Endothelial cell of umbilical vein (primary cell): Measurements from ENCODE around the gene CFAP141.

Source experiments
- EZH2 ChIP-seq: IDR thresholded peaks from 2 replicates; pipeline ENCODE4 v1.6.1; 2012; ENCODE audit warnings: borderline replicate concordance, low read depth, mild to moderate bottlenecking, moderate library complexity, low read length, inconsistent platforms; ENCODE audit not compliant: severe bottlenecking
- POLR2A ChIP-seq: IDR thresholded peaks from 2 replicates; pipeline ENCODE4 v1.6.1; 2012; ENCODE audit warnings: low read depth, mild to moderate bottlenecking, control low read depth, low read length
- TF ChIP-seq, protein P1 (sequence below), 2 donors: IDR thresholded peaks; 1 replicate in 1 of 2; 2 replicates in 1 of 2; pipeline ENCODE4 v1.5.1; 2011; ENCODE audit warnings: low read length in 2 of 2, mild to moderate bottlenecking in 2 of 2, moderate library complexity in 2 of 2, control low read depth in 1 of 2, inconsistent platforms in 1 of 2, low read depth in 1 of 2; ENCODE audit not compliant: insufficient read depth in 1 of 2; ENCODE audit errors: extremely low read depth in 1 of 2

DNA sequence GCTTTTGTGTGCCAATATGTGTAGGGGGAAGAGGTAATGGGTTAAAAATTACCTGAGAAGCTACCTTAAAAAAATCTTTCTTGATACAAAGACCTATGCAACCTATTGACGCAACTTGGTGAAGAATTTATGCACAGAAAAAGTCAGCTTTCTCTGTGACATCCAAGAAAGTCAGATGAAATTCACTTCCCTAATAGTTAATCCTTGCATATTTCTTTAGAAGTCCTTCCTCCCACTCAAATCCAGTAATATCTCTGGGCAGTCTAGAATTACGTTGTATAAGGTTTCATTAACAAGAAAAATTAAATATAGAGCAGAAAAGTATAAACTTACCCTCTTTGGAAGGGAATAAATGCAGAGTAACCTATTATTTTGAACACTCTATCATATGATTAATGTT, 17.5 kb upstream of the CFAP141 start:
- TF ChIP-seq POLR2A (no peak), EZH2 (no peak)
- TF ChIP-seq, protein P1, sequence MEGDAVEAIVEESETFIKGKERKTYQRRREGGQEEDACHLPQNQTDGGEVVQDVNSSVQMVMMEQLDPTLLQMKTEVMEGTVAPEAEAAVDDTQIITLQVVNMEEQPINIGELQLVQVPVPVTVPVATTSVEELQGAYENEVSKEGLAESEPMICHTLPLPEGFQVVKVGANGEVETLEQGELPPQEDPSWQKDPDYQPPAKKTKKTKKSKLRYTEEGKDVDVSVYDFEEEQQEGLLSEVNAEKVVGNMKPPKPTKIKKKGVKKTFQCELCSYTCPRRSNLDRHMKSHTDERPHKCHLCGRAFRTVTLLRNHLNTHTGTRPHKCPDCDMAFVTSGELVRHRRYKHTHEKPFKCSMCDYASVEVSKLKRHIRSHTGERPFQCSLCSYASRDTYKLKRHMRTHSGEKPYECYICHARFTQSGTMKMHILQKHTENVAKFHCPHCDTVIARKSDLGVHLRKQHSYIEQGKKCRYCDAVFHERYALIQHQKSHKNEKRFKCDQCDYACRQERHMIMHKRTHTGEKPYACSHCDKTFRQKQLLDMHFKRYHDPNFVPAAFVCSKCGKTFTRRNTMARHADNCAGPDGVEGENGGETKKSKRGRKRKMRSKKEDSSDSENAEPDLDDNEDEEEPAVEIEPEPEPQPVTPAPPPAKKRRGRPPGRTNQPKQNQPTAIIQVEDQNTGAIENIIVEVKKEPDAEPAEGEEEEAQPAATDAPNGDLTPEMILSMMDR (IDR thresholded peaks at IDR 0.05; ENCODE audit: extremely low read depth in 1 of 2, insufficient read depth in 1 of 2, low read depth in 1 of 2, low read length in 2 of 2) = no peak
